HG02885 (cell line): ENCODE results near the gene DIAPH2.

Experiments used
- ATAC-seq: cut with Tn5 transposase; IDR thresholded peaks from one replicate; pipeline ENCODE4 v1.9.1; 2021; ENCODE audit warnings: mild to moderate bottlenecking; ENCODE audit not compliant: unreplicated experiment, poor library complexity

The DIAPH2 gene

GRCh38 chrX:97027384-97027922 is 342.8 kb downstream of the DIAPH2 start:
- ATAC-seq = no peak

GRCh38 chrX:97030463-97030862 is 345.8 kb downstream of the DIAPH2 start:
- peak; percentile 59 for ATAC-seq

GRCh38 chrX:97030947-97031346 is 346.3 kb downstream of the DIAPH2 start:
- no peak for ATAC-seq

- ATAC-seq = peak; percentile 96
Measured at GRCh38 chrX:97039363-97040029, 354.9 kb downstream of the DIAPH2 start.

GRCh38 chrX:97045470-97045869 is 360.8 kb downstream of the DIAPH2 start:
- ATAC-seq = no peak

- ATAC-seq = no peak
Measured at GRCh38 chrX:97046867-97047266, 362.2 kb downstream of the DIAPH2 start.

- ATAC-seq = no peak
Measured at GRCh38 chrX:97050392-97050791, 365.8 kb downstream of the DIAPH2 start.

GRCh38 chrX:97057349-97057909 is 372.8 kb downstream of the DIAPH2 start:
- ATAC-seq = no peak

- ATAC-seq = no peak
Measured at GRCh38 chrX:97060020-97060419, 375.4 kb downstream of the DIAPH2 start.

- ATAC-seq = no peak
Measured at GRCh38 chrX:97065066-97065465, 380.4 kb downstream of the DIAPH2 start.

- no peak for ATAC-seq
Measured at GRCh38 chrX:97065973-97066372, 381.3 kb downstream of the DIAPH2 start.

GRCh38 chrX:97066381-97066780 is 381.7 kb downstream of the DIAPH2 start:
- ATAC-seq = no peak

GRCh38 chrX:97070346-97070745 is 385.7 kb downstream of the DIAPH2 start:
- no peak for ATAC-seq

GRCh38 chrX:97074400-97074799 is 389.8 kb downstream of the DIAPH2 start:
- no peak for ATAC-seq

GRCh38 chrX:97089116-97089515 is 404.5 kb downstream of the DIAPH2 start:
- no peak for ATAC-seq

- ATAC-seq = no peak
Measured at GRCh38 chrX:97096385-97096784, 411.7 kb downstream of the DIAPH2 start.

GRCh38 chrX:97102938-97103337 is 418.3 kb downstream of the DIAPH2 start:
- no peak for ATAC-seq

- no peak for ATAC-seq
Measured at GRCh38 chrX:97109730-97110129, 425.1 kb downstream of the DIAPH2 start.

GRCh38 chrX:97117572-97117971 is 432.9 kb downstream of the DIAPH2 start:
- ATAC-seq = no peak

GRCh38 chrX:97119474-97120109 is 434.9 kb downstream of the DIAPH2 start:
- no peak for ATAC-seq

- no peak for ATAC-seq
Measured at GRCh38 chrX:97123001-97123400, 438.4 kb downstream of the DIAPH2 start.

- no peak for ATAC-seq
Measured at GRCh38 chrX:97126020-97126419, 441.4 kb downstream of the DIAPH2 start.
